IPS DF 4.7 (cell line): ENCODE data around the gene CD6.

Experiments
- DNase-seq: peaks from one replicate; pipeline ENCODE4 v3.0.0-alpha.2; 2013; ENCODE audit warnings: low spot score; ENCODE audit errors: extremely low read depth

CD6 gene

GRCh38 chr11:60934790-60935605, 36.5 kb upstream of the CD6 start:
- DNase-seq: no peak

GRCh38 chr11:60935676-60936442, 35.6 kb upstream of the CD6 start:
- no peak for DNase-seq

- DNase-seq: no peak
These were observed 34.9 kb upstream of the CD6 start for GRCh38 chr11:60936467-60937143.

GRCh38 chr11:60937144-60937527, 34.3 kb upstream of the CD6 start:
- no peak for DNase-seq

GRCh38 chr11:60937811-60938210, 33.7 kb upstream of the CD6 start:
- DNase-seq: no peak

GRCh38 chr11:60938500-60938899, 33.0 kb upstream of the CD6 start:
- DNase-seq: no peak

GRCh38 chr11:60939301-60939700, 32.2 kb upstream of the CD6 start:
- no peak for DNase-seq

GRCh38 chr11:60939855-60940254, 31.6 kb upstream of the CD6 start:
- DNase-seq: no peak

GRCh38 chr11:60941371-60942119, 29.9 kb upstream of the CD6 start:
- no peak for DNase-seq

- DNase-seq: no peak
These were observed 29.3 kb upstream of the CD6 start for GRCh38 chr11:60942219-60942618.

- no peak for DNase-seq
These were observed 28.4 kb upstream of the CD6 start for GRCh38 chr11:60942970-60943565.

GRCh38 chr11:60944490-60945294, 26.8 kb upstream of the CD6 start:
- DNase-seq: no peak

GRCh38 chr11:60945295-60945667, 26.2 kb upstream of the CD6 start:
- DNase-seq: no peak

GRCh38 chr11:60946601-60947264, 24.7 kb upstream of the CD6 start:
- no peak for DNase-seq

- no peak for DNase-seq
These were observed 23.8 kb upstream of the CD6 start for GRCh38 chr11:60947700-60948099.

- DNase-seq: no peak
These were observed 23.2 kb upstream of the CD6 start for GRCh38 chr11:60948250-60948649.

- DNase-seq: no peak
These were observed 21.5 kb upstream of the CD6 start for GRCh38 chr11:60950024-60950423.

- DNase-seq: no peak
These were observed 20.4 kb upstream of the CD6 start for GRCh38 chr11:60950933-60951605.

GRCh38 chr11:60951606-60951903, 19.9 kb upstream of the CD6 start:
- no peak for DNase-seq
